GM12874 (cell line): Measurements from ENCODE around the gene DACH1.

Experiments
- CTCF ChIP-seq: IDR thresholded peaks from 2 replicates; pipeline ENCODE4 v1.5.1; 2011; ENCODE audit warnings: low read depth, mild to moderate bottlenecking, control low read depth, low read length, moderate library complexity; ENCODE audit not compliant: insufficient read depth

Gene DACH1

GRCh38 chr13:71460211-71460610 lies 406.8 kb downstream of the DACH1 start:
- TF ChIP-seq CTCF: no peak

GRCh38 chr13:71459708-71460107 lies 407.3 kb downstream of the DACH1 start:
- no peak for TF ChIP-seq CTCF

- TF ChIP-seq CTCF: no peak
These were observed 409.4 kb downstream of the DACH1 start for GRCh38 chr13:71457645-71458044.

- no peak for TF ChIP-seq CTCF
These were observed 410.9 kb downstream of the DACH1 start for GRCh38 chr13:71456136-71456535.

- TF ChIP-seq CTCF: no peak
These were observed 412.5 kb downstream of the DACH1 start for GRCh38 chr13:71454509-71454908.

GRCh38 chr13:71448080-71448630 lies 418.8 kb downstream of the DACH1 start:
- no peak for TF ChIP-seq CTCF

- TF ChIP-seq CTCF: no peak
These were observed 429.3 kb downstream of the DACH1 start for GRCh38 chr13:71437704-71438103.
